Adrenal gland (tissue), 12 donors: ENCODE measurements around the gene MTMR10. TPM values are rescaled to one million over a fixed set of nuclear protein-coding genes. Genes with fewer than 3 reads are reported as not detected.
A peak's percentile ranks its signal among the peaks of the same experiment; 100 is the strongest.

Experiments used
- DNase-seq, 7 donors: peaks; one replicate each; pipeline ENCODE4 v3.0.0-alpha.2; 2019 to 2020
- H3K27ac ChIP-seq, 5 donors: fragments of 200-600 bp; sonication (generic) in 4 of 5; 1 replicate in 3 of 5; 2 replicates in 2 of 5; pipeline versions ENCODE4 v1.5.1 to v1.8.0; 2016 to 2020; ENCODE audit warnings: mild to moderate bottlenecking in 1 of 5
- H3K27me3 ChIP-seq: fragments of 200-600 bp; 2 replicates; pipeline ENCODE4 v1.8.0; 2021
- H3K36me3 ChIP-seq, 2 donors: fragments of 200-600 bp; replicated peaks in 1 of 2; 1 replicate in 1 of 2; 2 replicates in 1 of 2; pipeline versions ENCODE4 v1.5.1 to v1.8.0; 2018 to 2022
- H3K4me1 ChIP-seq, 2 donors: fragments of 200-600 bp; replicated peaks in 1 of 2; 1 replicate in 1 of 2; 2 replicates in 1 of 2; pipeline versions ENCODE4 v1.5.1 to v1.8.0; 2018 to 2021
- H3K4me3 ChIP-seq, 4 donors: fragments of 200-600 bp; sonication (generic) in 3 of 4; one replicate each; pipeline ENCODE4 v1.5.1; 2016 to 2018
- H3K9me3 ChIP-seq, 3 donors: fragments of 200-600 bp; sonication (generic) in 1 of 3; replicated peaks in 1 of 3; 1 replicate in 2 of 3; 2 replicates in 1 of 3; pipeline versions ENCODE4 v1.5.1 to v1.8.0; 2016 to 2021
- CTCF ChIP-seq, 6 experiments: fragments of 450-650 bp in 4 of 6; fragments of 200-600 bp in 2 of 6; sonication (generic) in 1 of 6; IDR thresholded peaks; 1 replicate in 5 of 6; 2 replicates in 1 of 6; pipeline versions ENCODE4 v1.5.1 to v1.8.0; 2016 to 2021; ENCODE audit warnings: antibody characterized with exemption in 6 of 6, mild to moderate bottlenecking in 2 of 6, moderate library complexity in 1 of 6
- POLR2A ChIP-seq, 2 donors: fragments of 450-650 bp; IDR thresholded peaks; one replicate each; pipeline ENCODE4 v1.6.1; 2017; ENCODE audit warnings: antibody characterized with exemption in 2 of 2, mild to moderate bottlenecking in 2 of 2, moderate library complexity in 1 of 2
- WGBS, 4 donors: extraction: QIAGEN DNeasy Blood & Tissue Kit in 2 of 4; methylation state at CpG; one replicate each; pipeline versions ENCODE4 v1.1.5 to v1.1.7; 2013 to 2017; 5-methylcytosine and 5-hydroxymethylcytosine counted together
- intact Hi-C, 2 donors: fragments of 100-400 bp; cut with DNase I; formaldehyde crosslinking; loops; one replicate each; pipeline versions ENCODE4 v1.14.1 to v1.15.0; 2022 to 2023
- polyA plus RNA-seq, 3 donors: library from polyadenylated mRNA; stranded (reverse); fragments of 200-250 nt in 2 of 3; fragments of 350-450 nt in 1 of 3; fragmentation: Illumina TruSeq in 1 of 3; extraction: RNeasy Lipid Tissue Mini Kit (QIAGEN cat#74804) in 1 of 3; gene quantifications; one replicate each; pipeline ENCODE4 v1.2.3, GENCODE V29; 2013 to 2014
- total RNA-seq, 9 donors: library from RNA; depleted of rRNA in 4 of 9; stranded (reverse); fragments of >200 nt in 4 of 9; fragments of 120-200 nt in 1 of 9; fragmentation: NEBNext Ultra II Directional in 1 of 9; extraction: Animal tissue kit (Norgen Biotek cat#: 25700) in 1 of 9; gene quantifications; one replicate each; pipeline versions ENCODE4 v1.1.0 to v1.2.4, GENCODE V29; 2013 to 2023
- donor health status: healthy with polysubstance abuse.
- donor health status: Bipolar disorder and iron deficiency.
- donor health status: DM: yes; HTN: yes; CAD: no.
- donor health status: DM: no; HTN: no; CAD: no.
- donor health status: DM: no; HTN: no; CAD: no.
- donor health status: DM: yes; HTN: yes; CAD: no.

Gene MTMR10
- total and polyA plus RNA-seq, 12 donors = 9.2 to 42.7 (median 21.5) TPM

DNA sequence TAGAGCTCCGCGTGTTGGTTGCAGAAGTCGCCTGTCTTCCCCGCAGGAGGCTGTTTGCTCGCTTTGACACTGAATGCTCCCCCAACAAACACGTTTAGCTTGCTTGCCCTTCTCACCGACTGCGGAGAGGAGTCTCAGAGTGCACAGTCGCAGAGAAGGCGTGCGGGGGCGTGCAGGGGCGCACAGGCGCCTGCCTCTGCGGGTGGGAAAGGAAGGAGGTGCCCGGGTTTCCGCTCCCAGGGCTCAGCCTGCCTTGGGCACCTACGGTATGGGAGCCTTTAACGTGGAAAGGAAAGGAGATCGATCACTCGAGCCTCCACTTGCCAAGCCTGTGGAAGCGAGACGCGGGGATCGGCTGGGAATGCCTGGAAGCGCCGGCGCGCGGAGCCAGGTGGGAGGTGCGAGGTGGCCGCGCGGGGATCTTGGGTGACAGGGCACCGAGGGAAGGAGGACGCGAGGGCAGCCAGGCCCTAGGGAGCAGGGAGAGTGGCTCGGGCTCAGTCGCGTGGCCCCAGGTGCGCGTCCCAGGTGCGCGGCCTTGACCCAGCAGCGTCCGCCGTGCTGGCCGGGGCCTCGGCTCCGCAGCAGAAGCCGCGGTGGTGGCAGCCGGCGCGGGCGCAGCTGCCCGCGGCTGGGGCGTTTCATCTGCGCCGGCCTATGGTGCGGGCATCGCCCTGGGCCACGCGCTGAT is 87.8 kb downstream of the MTMR10 start, which contains the start of gene FAN1:
FAN1 (plus strand) TSS at position 419 of the 691 bp plus-strand sequence. CDS start 749 bp downstream, outside the sequence.
- Histone ChIP-seq H3K36me3 (no peaks in the 10 kb centered on the region), H3K9me3 (no peaks in the 10 kb centered on the region), H3K27me3 (no peaks in the 10 kb centered on the region), H3K4me3 (peak within 1 kb of the TSS; percentile 74 to 90 (median 88)), H3K4me1 (peaks cover 0 to 10% of the 10 kb centered on the region in 2 donors), H3K27ac (peak within 1 kb of the TSS; percentile 5 to 82 (median 57))
- intact Hi-C loops = loop anchor here in 1 of 2 donors (10.0 kb wide), 1 partner anchor 81 kb away; no protein-coding TSS in a partner anchor
- DNase-seq = peak; percentile 89 to 92 (median 90)
- 0% methylated on average over 14 to 65 of the region's 65 CpGs for WGBS, 4 donors
- TF ChIP-seq CTCF (IDR thresholded peaks at IDR 0.05) = no peak
- TF ChIP-seq POLR2A (IDR thresholded peaks at IDR 0.05) = peak; percentile 40 to 63

DNA sequence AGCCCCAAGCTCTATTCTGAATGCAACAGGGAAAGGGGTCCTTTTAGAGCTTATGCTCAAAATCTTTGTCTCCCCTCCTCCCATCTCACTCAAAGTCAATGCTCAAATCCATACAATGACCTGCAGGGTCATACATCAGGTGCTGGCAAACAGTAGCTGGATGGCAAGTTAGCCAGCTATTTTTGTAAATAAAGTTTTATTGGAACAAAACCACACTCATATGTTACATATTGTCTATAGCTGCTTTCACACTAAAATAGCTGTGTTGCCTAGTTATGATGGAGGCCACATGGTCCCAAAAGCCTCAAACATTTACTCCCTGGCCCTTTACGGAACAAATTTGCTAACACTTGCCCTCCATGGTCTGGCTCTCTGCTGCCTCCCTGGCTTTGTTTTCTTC is 89.5 kb downstream of the MTMR10 start:
- WGBS, 4 donors = 90 to 95% (median 93%) methylated on average over 1 of the region's 1 CpG
- Histone ChIP-seq H3K4me3 (no peak overlapping the region), H3K27ac (no peak overlapping the region), H3K27me3 (no peaks in the 10 kb centered on the region), H3K36me3 (no peaks in the 10 kb centered on the region), H3K4me1 (peaks cover 0 to 10% of the 10 kb centered on the region in 2 donors), H3K9me3 (no peaks in the 10 kb centered on the region)
- no peak for TF ChIP-seq POLR2A (IDR thresholded peaks at IDR 0.05)
- TF ChIP-seq CTCF (IDR thresholded peaks at IDR 0.05) = no peak
- intact Hi-C loops = loop anchor here in 1 of 2 donors (10.0 kb wide), 1 partner anchor 83 kb away; no protein-coding TSS in a partner anchor
- no peak for DNase-seq

DNA sequence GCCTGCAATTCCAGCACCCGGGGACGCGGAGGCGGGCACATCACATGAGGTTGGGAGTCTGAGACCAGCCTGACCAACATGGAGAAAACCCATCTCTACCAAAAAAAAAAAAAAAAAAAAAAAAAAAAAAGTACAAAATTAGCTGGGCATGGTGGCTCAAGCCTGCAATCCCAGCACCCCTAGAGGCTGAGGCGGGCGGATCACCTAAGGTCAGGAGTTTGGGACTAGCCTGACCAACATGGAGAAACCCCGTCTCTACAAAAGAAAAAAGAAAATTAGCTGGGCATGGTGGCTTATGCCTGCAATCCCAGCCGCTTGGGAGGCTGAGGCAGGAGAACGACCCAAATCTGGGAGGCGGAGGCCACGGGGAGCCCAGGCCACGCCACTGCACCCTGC is 95.2 kb downstream of the MTMR10 start:
- Histone ChIP-seq H3K9me3 (no peaks in the 10 kb centered on the region), H3K36me3 (no peaks in the 10 kb centered on the region), H3K27me3 (no peaks in the 10 kb centered on the region), H3K4me1 (no peaks in the 10 kb centered on the region), H3K27ac (no peak overlapping the region), H3K4me3 (no peak overlapping the region)
- DNase-seq = no peak
- 87 to 95% (median 88%) methylated on average over 9 to 12 of the region's 12 CpGs for WGBS, 4 donors
- intact Hi-C loops = no loop called here
- TF ChIP-seq CTCF (IDR thresholded peaks at IDR 0.05) = no peak
- TF ChIP-seq POLR2A (IDR thresholded peaks at IDR 0.05) = no peak

DNA sequence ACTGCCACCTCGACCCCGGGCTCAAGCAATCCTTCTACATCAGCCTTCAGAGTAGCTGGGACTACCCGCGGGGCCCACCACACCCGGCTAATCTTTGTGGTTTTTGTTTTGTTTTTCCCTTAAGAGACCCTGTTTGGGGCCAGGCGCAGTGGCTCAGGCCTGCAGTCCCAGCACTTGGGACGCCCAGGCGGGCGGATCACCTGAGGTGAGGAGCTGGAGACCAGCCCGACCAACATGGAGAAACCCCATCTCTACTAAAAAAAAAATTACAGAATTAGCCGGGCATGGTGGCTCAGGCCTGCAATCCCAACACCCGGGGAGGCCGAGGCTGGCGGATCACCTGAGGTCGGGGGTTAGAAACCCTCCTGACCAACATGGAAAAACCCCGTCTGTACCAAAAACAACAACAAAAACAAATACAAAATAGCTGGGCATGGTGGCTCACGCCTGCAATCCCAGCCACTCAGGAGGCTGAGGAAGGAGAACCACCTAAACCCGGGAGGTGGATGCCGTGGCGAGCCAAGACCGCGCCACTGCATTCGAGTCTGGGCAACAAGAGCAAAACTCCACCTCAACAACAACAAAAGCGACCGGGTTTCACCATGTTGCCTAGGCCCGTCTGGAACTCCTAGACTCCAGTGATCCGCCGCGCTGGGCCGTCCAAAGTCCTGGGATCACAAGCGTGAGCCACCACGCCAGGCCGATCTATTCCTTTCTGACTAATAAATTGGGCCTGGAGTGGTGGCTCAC is 95.8 kb downstream of the MTMR10 start:
- no peak for DNase-seq
- Histone ChIP-seq H3K4me1 (no peaks in the 10 kb centered on the region), H3K4me3 (no peak overlapping the region), H3K27me3 (no peaks in the 10 kb centered on the region), H3K36me3 (no peaks in the 10 kb centered on the region), H3K27ac (no peak overlapping the region), H3K9me3 (no peaks in the 10 kb centered on the region)
- 87 to 94% (median 89%) methylated on average over 27 to 33 of the region's 33 CpGs for whole genome bisulfite sequencing, 4 donors
- intact Hi-C loops = no loop called here
- TF ChIP-seq CTCF (IDR thresholded peaks at IDR 0.05) (no peak), POLR2A (IDR thresholded peaks at IDR 0.05) (no peak)
